Measurements from ENCODE around the gene ALK.

Gene ALK

DNA sequence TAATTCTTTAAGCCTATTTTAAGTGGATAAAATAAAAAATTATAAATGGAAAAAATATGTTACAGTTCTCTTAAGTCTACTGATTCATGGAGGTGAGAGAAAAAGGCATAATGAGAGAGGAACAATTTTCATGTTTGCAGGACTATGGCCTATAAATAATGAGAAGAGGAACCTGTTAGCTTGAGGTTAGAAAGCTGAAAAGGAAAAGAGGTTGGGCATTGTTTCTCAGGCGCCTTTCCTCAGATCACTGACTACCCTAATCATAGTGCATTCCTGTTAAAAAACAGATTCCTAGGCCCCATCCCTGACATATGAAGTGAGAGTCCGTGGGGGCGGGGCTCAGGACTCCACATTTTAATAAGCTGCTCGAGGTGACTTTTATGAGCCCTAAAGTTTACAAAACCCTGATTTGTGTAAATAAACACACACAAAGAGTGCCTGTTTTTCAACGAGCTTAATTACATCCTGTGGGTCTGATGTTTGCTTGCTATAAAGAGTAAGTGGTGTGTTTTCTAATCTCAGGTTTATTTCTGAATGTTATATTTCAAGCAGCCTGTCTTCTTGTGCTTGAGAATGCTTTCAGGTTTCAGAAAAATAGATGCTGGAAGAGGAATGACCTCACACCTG, 470.7 kb downstream of the ALK start:
- no peak for DNase-seq (ENCODE audit: low spot score)

DNA sequence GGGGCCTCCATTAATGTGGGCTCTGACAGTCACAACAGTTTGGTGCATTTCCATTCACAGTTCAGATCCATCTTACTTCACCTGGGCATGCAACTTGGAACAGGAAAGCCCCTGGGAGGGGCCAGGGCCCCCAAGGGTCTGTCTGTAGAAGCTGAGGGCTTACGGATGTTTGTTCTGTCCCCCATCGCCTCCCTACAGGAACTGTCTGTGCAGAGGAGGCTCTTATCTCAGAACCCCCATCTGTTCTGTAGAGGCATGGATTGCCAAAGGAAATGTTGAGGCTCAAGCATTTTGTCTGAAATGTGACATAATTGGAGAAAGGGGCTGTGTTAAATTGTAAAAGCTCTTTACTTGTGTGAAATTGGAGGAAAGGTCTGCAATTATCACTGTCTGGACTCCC, 471.9 kb downstream of the ALK start:
- no peak for DNase-seq (ENCODE audit: low spot score)

DNA sequence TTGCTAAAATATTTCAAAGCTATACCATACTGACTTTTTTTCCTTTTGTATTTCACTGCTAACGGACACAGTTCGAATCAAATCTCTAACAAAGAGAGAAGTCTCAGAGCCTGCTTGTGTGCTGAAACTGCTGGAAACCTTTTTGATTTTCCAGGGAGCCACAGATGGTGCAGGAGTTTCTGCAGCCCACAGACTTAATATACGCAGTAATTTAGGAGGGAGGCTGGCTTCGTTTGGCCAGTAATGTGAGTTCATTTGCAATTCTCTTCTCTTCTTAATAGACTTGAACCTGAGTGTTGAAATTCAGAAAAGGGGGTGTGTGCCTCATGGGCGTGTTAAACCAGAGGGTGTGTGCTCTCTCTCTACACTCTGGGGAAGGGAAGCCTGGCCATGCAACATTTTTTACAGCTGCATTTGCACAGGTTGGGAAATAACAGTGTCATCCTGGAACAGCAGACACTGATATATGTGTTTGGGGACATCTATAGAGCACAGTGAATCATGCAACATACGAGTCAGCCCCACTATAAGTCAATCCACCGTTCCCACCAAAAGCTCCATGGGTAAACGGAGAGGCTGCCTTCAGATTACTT, 473.2 kb downstream of the ALK start:
- DNase-seq (ENCODE audit: low spot score), result no peak

DNA sequence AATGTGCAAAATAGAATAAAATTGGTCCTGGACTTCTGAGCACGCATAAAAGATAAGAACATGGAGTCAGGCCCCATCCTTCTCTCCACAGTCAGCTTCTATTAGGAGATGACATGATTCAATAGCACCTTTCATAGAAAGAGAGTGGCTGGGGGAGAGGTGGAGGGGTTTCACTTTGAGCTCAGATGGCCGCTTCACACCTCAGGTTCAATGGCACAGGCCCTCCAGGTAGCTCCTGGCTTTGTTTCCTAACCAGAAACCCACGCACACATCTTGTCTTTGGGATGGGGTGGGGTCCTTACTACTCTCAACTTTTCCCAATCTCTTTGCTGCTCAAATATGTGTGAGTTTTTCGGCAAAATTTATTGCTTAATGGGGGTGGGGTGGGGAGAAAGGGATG, 473.9 kb downstream of the ALK start:
- DNase-seq (ENCODE audit: low spot score), result no peak

DNA sequence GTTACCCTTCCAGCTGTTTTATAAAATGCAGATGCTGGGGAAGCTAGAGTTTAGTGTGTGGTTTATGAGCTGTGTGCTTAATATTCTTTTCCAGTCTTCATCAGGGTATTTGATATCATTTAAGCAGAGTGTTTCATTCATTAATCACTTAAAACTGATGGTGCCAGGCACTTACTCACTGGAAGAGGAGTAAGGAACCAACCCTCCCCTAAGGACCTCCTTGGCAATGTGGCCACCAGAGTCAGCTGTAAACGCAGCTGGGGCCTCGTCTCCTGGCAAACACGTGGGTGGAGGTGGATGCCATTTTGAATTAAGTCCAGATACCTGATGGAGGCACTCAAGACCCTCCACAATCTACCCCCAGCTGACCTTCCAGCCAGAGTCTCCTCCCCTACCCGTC, 474.5 kb downstream of the ALK start:
- no peak for DNase-seq (ENCODE audit: low spot score)

DNA sequence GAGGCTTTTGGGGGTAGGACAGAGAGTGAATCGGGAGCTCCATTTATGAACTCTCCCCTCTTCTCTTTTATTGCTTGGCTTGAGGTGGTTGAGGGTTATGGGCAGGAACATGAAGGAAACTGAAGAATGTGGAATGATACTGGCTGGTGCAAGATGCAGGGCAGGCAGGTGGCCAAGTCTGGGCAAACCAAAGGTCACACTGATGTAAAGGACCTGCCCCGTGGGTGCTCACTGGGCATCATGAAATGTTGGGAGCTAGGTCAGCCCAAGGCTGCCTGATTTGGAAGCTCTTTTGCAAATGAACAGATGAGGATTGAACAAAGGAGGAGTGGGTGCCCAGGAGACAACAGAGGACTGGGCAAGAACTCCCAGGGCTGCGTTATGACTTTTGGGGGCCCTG, 477.2 kb downstream of the ALK start:
- DNase-seq (ENCODE audit: low spot score), result no peak

DNA sequence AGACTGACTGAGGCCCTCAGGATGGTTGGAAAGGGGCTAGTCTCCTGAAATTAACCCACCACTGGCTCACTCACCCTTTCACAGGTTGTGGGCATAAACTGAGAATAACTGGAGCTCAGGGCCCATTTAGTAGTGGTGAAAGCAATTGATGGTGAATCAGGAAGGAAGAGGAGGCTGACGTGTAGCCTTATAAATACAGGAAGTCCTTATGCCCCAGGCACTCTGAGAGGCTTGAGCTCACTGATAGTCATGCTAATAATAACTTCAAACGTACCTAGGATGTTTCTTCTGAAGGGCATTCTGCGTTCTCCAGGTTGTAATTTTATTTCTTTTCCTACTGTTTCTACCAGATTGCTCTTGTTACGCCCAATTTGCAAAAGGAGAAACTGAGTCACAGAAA, 477.8 kb downstream of the ALK start:
- no peak for DNase-seq (ENCODE audit: low spot score)

DNA sequence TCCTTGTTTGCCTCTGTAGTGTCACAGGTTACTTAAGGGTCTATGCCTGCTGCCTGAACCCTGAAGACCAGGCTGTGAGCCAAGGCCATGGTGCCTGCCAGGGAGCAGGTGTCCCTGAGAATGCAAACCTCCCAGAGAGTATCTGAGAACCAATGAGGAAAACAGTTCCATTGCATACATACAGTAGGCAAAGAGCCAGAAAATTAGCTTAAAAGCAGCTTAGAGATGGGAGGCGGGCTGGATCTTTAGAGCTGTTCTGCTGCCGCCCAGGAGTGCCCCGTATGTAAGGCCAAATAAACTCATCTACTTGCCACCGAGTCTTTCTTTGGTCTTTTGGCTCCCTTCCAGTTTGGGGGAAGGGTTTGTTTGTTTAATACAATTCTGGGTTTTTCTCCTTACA, 478.2 kb downstream of the ALK start:
- DNase-seq (ENCODE audit: low spot score), result no peak

DNA sequence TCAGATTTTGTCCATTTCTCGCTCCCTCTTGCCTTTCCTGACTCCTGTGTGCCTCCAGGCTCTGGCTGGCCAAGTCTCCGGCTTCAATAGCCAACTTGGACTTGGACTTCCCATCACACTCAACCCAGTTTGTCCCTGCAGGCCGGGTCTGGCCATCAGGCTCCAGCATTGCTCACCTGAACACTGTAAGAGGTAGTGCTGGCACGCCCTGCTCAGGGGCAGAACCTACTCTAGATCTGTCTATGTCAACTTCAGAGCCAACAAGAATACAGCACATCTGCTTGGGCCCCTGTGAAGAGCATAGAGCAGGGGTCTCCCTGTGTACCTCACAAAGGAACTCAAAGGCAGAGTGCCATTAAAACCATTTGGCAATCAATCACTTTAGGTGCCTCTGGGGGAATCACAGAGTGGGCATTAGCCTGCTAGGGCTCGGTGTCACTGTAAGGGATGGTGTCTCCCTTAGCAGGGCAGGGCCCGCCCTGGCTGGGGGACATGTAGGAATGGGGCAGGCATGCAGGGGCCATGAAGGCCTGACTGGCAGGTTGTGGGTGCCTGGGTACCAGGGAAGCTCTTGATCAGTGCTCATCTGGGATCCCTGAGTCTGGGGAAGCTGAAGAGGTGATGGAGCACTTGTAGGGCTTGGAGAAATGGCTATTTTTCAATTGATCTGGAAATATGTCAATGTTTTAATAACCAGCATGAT, 480.3 kb downstream of the ALK start:
- no peak for DNase-seq (ENCODE audit: low spot score)

DNA sequence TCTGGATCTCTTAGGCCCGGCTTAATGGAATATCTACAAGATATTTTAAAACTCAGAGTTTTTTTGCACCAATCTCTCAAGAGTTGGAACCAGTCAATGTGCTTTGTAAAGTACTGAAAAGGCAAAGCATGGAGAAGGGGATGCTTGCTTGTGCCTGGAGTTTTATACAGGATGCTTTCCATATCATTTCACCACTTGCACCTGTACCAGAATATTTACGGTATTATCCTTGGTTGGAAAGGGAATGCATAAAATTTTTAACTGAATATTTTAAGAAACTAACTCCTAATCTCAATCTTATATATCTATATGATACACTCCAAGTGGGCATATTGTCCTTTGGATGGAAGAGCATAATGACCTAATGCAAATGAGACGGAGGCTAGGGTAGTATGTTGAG, 487.5 kb downstream of the ALK start:
- no peak for DNase-seq (ENCODE audit: low spot score)

DNA sequence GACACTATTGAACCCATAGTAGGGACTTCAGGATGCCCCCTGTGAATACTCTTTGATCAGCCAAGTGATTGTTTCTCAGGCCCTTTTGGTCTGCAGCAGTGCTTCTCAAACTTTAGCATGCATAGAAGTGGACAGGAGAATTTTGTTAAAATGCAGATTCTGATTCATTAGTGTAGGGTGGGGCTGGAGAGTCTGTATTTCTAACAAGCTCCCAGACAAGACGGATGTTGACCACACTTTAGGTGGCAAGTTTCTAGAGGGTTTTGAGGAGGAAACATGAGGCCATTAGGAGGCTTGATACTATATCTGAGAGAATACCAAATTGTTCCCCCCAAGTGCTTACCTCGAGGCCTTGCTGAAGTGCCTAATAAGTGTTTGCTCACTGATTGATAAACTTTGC, 488.3 kb downstream of the ALK start:
- no peak for DNase-seq (ENCODE audit: low spot score)

DNA sequence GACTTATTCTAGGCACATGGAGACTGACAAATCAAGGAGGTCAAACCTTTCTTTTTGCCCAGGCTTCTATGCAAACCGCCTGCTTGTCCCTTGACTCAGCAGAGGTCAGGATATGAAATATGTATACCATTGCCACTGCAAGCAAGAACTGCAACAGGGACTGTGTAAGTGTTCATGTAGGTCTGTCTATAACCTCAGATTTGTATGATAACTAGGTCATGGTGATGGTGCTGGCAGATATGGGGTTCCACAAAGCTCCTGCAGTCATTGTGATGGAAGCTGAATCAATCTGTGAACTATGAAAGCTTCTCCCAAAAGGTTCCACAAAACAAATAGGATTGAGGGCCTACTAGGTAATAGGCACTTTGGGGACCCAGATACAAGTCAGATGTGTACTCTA, 489.9 kb downstream of the ALK start:
- no peak for DNase-seq (ENCODE audit: low spot score)

DNA sequence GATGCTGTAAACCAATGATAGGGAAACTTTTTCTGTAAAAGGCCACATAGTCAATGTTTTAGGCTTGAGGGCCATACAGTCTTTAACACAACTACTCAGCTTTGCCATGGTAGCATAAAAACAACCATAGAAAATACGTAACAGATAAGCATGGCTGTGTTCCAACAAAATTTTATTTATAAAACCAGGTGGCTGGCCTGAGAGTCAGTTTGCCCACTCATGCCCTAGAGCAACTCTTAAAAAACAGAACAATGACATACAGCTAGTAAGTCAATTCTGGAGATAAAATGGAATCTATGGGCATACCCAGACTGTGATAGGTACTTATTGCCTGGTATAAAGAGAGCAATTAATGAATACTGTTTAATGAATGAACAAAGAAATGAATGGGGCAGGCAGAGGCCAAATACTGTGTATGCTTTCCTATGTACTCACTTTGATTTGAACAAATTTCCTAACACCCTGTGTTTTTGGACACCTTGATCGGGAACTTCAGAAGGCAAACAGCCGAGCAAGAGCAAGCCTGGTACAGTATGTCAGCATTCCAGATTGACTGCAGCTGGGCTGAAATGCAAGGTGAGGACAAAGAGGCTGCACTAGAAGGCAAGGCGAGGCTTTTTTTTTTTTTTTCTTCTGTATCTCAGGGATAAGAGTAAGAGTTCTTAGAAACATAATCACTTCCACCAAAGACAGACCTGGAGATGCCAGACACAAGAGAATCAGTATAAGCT, 490.8 kb downstream of the ALK start:
- DNase-seq (ENCODE audit: low spot score), result no peak

DNA sequence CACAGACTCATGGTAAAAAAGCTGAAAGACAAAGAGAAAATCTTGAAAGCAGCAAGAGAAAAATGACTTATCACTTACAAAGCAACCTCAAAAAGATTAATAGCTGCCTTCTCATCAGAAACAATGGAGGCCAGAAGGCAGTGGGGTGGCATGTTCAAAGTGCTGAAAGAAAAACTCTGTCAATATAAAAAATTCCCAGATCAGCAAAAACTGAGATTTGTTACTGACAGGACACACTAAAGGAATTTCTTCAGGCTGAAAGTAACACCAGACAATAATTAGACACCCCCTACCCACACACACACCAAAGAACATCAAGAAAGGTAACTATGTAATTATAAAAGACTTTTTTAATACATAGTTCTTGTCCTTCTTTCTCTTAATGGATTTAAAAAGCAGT, 495.0 kb downstream of the ALK start:
- no peak for DNase-seq (ENCODE audit: low spot score)

DNA sequence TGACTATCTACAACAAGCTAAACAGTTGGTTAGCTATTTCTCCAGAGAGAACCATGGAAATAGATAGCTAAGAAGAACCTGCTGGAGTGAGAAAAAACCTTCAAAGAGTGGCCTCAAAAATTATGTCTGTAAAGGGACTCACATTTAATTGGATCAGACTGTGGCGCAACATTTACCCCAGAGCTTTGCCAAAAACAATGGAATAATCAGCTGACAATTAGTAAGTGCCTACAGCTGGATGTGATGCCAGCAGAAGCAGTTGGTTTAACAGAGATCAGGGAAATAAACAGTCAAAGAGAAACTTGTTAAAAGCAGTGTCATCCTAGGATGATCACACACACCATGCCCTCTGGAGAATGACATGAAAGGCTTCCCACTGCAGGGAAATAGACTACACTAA, 495.5 kb downstream of the ALK start:
- DNase-seq (ENCODE audit: low spot score), result no peak

DNA sequence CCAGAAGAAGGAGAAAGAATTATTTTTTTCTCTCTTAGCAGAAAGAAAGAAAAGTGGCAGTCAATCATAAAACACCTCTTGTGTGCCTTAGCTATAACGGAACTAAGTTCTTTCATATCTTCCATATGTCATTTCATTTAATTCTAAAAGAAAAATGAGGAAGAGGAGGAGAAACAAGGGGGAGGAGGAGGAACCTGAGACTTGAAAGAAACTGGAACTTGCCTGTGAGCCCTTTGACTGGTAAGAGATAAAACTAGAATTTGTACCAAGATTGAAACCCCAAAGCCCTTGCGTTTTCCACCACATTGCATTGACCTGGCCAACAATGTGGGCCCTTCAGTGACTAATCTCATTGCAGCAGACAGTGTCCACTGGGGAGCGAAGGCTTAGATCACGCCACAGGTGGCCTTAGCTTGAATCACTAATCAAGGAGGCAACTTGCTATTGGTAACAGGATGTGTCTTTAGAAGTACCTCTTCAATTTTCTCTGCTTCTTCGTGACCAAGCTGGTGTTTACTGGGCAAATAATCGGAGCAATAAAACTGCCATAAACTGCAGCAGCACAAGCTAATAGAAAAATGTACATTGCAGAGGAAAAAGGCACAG, 498.2 kb downstream of the ALK start:
- no peak for DNase-seq (ENCODE audit: low spot score)

DNA sequence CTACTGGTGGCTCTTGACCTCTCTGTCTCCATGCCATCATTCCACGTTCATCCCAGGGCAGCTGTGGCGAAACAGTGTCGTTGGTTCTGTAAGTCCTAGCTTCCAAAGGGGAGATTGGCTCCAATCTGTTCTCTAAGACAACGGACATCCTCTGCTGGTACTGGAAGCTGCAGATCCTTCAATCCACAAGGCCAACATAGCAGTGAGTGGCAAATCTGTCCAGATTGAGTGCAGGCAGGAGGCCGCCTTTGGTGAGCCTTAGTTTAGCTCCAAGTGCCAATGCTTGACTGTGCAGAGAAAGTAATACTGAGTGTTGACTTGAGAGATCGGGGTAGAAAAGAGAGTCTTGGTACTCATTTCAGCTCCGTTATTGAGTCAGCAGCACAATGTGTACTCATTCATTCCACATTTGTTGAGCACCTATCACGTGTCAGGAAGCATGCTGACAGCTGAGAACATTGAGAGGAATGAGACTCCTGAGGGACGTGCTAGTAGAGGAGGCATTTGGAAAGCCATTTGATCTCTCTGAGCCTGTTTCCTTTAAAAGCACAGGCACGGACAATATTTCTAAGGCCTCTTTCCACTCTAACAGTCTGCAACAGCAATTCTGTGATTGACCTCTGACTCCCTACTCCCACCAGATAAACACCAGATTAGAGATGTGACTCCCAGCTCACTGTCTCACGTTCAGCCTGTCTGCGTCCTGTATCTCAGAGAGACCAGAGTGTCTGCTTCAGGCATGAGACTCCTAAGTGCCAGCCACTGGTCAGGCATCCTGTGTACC, 500.2 kb downstream of the ALK start:
- DNase-seq (ENCODE audit: low spot score), result no peak

DNA sequence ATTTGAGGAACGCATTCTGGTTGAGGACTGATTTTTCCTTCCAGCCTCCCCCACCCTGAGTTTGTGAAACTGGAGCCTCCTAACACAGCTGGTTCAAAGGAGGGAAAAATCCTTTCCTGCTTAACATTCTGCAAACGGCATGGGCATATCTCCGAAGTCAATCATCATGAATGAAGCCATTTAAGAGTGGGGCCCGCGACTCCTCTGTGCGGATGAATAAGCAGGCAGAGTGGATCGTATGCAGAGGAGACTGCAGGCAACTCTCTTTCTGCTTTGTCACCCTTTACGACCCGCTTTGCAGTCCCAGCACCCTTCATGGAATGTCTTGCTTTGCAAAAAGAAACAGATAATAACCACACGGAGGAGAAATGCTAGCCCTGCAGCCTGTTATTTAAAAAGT, 500.9 kb downstream of the ALK start:
- no peak for DNase-seq (ENCODE audit: low spot score)

DNA sequence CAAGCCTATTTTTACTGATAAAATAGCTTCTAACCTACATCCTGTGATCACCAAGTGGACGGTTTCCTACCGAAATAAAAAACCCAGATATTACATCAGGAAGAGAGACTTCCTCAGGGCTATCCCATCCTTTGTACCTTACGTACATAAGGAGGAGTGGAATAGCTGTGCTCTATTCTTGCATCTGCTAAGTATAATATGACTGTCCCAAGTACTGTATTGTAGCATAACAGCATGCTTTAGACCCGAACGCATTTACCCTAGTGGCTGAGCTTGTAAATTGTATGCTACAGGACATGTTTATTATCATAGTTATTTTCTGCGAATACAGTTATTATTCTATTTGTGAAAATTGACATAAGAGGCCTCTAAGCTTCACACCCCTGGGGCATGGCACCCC, 503.8 kb downstream of the ALK start:
- DNase-seq (ENCODE audit: low spot score), result no peak

DNA sequence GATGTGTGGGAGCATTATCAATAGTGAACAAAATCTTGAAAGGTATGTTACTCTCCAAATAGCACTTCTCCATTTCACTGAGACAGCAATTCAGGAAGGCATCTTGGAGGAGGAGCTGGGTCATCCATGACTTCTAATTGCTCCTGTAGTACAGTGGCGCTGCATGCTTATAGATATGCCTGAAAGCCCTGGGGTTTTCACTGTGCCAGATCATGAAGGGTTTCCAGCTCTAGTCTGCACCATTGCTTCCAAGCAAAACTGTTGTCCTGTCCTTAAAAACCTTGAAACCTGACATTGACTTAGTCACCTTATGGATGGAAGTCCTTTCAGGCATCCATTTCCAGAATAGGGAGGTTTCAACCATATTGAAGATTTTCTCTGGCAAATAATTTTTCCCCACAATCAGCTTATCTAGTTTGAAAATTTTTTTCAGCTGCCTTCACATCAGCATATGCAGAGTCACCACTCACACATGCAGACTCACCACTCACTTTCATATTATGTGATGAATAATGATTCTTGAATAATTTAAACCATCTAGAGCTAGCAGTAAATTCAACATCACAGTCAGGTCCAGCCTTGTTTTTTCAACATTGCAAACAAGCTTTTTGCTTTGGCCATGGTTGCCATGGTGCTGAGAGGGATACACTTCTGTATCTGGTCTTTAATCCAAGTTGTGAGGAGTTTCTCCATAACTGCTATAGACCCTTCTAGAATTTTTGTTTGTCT, 509.0 kb downstream of the ALK start:
- no peak for DNase-seq (ENCODE audit: low spot score)

DNA sequence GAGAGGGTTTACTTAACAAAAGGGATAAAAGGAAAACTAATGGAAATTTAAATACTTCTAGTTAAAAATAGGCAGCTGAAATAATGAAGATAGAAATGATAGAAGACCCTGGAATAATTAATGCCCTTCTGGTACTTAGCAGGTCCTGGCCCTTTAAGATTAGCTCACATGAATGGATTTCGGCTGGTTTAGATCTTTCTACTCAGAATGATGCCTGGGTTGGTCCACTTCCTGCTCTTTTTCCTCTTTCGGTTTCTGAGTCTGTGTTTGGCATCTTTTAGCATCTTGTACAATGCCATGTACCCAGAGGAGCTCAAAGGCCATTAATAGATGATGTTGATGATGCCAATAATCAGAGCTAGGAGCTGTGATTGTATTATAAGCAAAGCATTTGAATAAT, 515.7 kb downstream of the ALK start:
- DNase-seq (ENCODE audit: low spot score), result no peak
